B cell (primary cell): Measurements from ENCODE around the gene MED23.
"Not testable (repeated sequence)": the region's sequence is repeated elsewhere in the genome, so short reads cannot be mapped to it uniquely, and the experiment has no call there.

Experiments used
- CTCF ChIP-seq: fragments of 200-600 bp; IDR thresholded peaks from one replicate; pipeline ENCODE4 v1.8.0; 2022; ENCODE audit warnings: antibody characterized with exemption, mild to moderate bottlenecking
- EZH2 ChIP-seq: IDR thresholded peaks from 2 replicates; pipeline ENCODE4 v1.6.1; 2012; ENCODE audit warnings: borderline replicate concordance, low read depth, mild to moderate bottlenecking, moderate library complexity, low read length; ENCODE audit not compliant: insufficient read depth, poor library complexity, severe bottlenecking

GRCh38 chr6:131538615-131539014 is 89.4 kb downstream of the MED23 start:
- TF ChIP-seq CTCF, EZH2: not testable (repeated sequence)
